Measurements from ENCODE around the gene TMEM45A.
"Not testable (repeated sequence)": the region's sequence is repeated elsewhere in the genome, so short reads cannot be mapped to it uniquely, and the experiment has no call there.

TMEM45A gene

GRCh38 chr3:100578646-100579045 lies 86.2 kb downstream of the TMEM45A start:
- no peak for DNase-seq

DNA sequence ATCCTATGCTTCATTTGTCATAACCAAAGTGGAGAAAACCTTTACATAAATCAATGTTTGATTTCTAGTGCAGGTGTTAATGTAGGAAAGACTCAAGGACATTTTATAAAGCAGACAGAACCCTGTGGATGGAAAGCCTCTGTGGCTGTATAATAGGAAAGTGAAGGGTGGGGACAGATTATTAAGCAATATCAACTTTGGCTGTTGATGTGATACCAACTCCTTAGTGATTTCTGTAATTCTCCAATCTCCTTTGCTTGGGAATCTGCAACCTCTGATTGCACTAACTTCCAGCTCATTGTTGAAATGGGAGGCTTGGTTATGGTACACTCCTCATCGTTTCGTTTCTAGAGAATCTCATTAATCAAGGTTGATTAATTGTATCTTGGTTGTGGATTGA lies 87.7 kb downstream of the TMEM45A start:
- no peak for DNase-seq

DNA sequence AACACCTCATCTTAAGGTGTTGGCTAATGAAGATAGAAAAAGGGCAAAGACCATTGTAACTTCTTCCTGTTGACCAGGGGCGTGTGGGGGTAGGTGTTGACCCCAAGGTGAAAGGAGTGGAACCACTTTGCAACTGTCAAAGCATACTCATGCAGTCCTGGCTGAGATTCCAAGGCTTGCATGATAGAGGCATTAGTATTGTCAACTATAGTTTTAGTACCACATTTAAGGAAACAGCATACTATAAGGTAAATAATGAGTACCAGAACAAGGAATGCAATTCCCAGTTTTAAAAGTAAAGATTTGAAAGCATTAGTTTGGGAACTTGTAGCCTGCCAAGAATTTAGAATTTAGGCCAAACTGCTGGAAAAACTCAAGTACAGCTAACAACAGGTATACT lies 89.2 kb downstream of the TMEM45A start:
- DNase-seq, result no peak

DNA sequence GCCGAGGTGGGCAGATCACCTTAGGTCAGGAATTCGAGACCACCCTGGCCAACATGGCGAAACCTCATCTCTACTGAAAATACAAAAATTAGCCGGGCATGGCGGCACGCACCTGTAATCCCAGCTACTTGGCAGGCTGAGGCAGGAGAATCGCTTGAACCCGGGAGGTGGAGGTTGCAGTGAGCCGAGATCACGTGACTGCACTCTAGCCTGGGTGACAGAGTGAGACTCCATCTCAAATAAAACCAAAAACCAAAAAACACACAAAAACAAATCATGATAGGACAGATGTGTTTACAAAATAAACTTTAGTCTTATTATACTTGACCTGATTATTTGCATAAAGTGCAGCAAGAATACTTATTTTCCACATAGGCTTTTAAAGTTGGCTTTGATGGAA lies 89.7 kb downstream of the TMEM45A start:
- DNase-seq, result not testable (repeated sequence)

DNA sequence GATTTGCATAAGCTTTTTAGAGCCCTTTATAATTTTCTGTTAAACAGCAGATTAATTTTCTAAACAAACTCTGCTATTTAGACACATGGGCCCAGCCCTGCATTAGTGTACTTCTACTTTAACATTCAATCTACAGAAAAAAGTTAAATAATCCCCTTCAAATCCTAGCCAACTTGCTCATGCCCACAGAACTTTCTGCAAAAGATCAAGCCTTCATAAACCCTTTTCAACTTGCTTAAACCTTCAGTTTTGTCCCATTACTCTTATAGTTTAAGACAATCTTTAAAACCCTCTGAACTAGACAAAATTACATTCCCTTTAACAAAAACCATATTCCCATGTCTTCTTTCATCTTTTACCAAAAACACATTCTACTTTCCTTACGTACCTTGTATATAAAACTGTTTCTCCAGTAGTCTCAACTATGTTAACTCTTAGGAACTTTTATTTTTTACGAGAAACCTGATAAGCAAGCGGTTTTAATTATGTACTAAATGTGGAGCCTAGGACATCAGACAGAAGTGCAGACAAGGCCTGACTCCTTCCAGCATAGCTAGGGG lies 91.8 kb downstream of the TMEM45A start:
- DNase-seq, result no peak

DNA sequence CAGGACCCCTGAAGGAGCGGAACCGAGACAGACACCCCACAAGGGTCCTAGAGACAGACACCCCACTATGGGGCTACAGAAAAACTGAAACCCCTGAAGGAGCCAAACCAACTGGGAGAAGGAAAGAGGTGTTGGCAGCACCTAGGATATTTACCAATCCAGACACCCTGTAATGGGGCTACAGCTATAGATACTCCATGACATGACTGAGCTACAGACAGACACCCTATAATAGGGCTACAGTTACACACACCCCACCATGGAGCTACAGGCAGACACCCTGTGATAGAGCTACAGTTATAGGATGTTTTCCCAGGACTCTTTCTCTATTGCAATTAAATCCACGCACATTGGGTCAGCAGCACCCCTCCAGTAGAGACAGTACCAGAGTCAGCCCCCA lies 94.4 kb downstream of the TMEM45A start:
- no peak for DNase-seq

- no peak for DNase-seq
Measured at GRCh38 chr3:100588251-100588650, 95.8 kb downstream of the TMEM45A start.

GRCh38 chr3:100590114-100590839 lies 97.9 kb downstream of the TMEM45A start:
- peak; percentile 4 for DNase-seq

- no peak for DNase-seq
Measured at GRCh38 chr3:100590840-100591147, 98.4 kb downstream of the TMEM45A start.

- DNase-seq, result no peak
Measured at GRCh38 chr3:100591411-100591810, 99.0 kb downstream of the TMEM45A start.

GRCh38 chr3:100600181-100601042 lies 108.0 kb downstream of the TMEM45A start:
- no peak for DNase-seq

DNA sequence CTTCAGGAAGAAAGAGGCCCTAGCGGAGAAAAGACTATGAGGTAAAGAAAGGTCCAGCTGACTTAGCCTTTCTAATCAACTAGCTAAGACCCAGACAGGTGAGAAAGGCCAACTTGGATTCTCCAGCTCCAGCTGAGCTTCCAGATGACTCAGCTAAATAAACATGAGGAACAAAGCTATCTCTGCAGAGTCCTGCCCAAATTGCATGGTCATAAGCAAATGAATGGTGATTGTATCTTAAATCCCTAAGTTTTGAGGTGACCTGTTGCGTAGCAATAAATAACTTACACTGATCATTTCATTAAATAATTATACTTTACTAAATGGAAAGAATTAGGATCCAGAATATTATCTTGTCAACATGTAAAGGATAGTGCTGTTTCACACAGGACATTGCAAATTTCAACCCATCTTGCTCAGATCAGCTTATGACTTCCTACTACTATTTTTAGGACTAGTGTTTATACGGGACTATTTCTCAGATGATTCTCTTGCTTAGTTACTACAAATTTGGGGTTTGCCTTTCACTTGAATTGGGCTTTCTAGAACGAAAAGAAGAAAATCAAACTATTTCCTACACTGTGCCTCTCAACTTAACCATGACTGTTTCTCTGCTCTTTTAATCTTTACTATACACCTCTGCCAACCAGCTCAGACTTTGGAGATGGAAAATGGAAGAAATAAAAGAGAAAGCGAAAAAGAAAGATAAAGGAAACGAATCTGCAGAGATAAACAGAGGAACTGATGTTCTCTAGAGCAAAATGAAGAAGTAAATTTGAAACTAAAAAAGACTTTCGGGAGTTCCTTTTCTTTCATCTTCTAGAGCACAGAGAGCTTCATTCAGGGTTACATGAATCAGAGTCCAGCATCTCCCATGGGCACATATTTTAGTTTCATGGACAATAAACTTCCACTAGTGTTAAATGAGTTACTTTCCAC lies 110.4 kb downstream of the TMEM45A start:
- peak; percentile 11 for DNase-seq

DNA sequence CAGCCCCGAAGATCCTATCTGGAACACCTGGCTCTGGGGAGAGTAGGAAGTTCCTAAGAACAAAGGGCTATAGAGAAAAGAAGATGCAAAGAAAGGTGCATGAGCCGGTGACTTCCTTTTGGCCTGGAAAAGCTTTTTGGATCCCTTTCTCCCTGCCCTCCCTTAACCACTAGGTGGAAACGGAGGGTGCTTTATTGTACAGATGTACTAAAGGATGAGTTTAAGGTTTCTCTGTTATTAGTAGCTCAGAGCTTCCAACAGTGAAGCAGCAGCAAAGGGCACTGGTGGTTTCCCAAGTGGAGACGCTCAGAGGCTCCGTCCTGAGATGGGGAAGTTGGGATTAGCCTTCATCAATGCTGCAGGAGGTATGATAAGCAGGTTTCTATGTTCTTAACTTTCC lies 111.0 kb downstream of the TMEM45A start:
- DNase-seq, result no peak

- DNase-seq, result no peak
Measured at GRCh38 chr3:100605358-100605757, 112.9 kb downstream of the TMEM45A start.

GRCh38 chr3:100606894-100607512 lies 114.6 kb downstream of the TMEM45A start:
- DNase-seq, result no peak

- DNase-seq, result no peak
Measured at GRCh38 chr3:100609305-100609704, 116.9 kb downstream of the TMEM45A start, which contains the start of gene ADGRG7. Gene ADGRG7, plus strand, starts transcription at chr3:100609601. Its CDS starts 256 bp downstream, at chr3:100609857.

DNA sequence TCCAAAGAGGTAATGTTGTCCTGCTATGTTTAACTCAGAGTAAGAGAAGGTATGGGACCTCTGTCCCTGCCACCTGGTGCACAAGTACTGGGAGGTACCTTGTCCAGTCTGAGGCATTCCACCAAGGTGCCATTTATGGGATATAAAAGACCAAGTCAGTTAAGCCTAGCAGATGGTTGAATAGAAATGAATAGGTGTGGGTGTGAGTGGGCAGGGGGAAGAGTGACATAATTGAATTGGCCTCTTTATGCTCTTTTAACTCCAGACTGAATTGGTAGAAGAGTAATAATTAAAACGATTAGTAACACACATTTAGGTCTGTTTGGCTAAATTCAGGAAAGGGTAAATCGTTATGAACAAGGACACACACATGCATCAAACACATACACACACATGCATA lies 117.5 kb downstream of the TMEM45A start:
- DNase-seq, result no peak

GRCh38 chr3:100611221-100611620 lies 118.8 kb downstream of the TMEM45A start:
- DNase-seq, result no peak

DNA sequence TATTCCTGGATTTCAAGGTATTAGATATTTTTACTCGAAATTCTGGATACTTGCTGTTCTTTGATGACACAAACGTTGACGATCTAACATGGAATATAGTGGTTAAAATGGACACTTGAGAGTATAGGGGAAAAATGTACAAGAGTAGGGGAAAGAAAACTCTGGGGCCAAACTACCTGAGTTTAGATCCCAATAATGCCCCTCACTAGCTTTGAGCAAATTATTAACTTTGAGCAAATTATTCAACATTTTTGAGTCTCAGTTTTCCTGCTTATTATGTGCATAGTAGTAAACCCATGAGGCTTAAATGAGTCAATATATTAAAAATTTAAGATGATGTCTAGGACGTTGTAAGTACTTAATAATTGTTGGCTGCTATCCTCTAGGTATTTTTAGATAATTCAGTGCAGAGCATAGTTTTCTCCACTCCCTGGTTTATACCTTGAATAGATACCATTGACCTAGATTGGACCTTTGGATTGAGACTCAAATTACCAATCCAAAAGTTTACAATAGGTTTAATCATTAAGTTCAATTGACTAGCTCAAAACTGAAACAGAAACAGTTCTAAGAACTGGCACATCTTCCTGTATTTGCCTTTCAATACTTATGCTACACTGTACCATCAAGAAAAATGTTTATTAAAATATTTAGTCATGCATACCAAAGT lies 121.4 kb downstream of the TMEM45A start:
- DNase-seq, result no peak

DNA sequence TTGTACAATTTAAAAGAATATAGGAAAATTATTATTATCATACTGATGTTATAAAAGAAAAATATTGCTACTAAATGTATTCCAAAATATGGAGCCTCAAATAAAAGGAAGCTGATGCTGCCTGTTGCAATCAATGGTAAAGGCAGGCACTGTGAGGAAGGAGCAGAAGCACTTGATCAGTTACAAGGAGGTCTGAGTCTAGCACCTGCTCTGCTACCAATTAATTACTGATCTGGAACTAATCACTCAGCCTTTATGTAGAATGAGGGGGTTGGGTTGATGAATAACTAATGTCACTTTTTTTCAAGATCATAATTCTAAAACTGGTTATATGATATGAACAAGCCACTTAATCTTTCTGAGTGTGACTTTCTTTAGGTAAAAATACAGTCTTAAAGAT lies 122.5 kb downstream of the TMEM45A start:
- DNase-seq, result no peak

DNA sequence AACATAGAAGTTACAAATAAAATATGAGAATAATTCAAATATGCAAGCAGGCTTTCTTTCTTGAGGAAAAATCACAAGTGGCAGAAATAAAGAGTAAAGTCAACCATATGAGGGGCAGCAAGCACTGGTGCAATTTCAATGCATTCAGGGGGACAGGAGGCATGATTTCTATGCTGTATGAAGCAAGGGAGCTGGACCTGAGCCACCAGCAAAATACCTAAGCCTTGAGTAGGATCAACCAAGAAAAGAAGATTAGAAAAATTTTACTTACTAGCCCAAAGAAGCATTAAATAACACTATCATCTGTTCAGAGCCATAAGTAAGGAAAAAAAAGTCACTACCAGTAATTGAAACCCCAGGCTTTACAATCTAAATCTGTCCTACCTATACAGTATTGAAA lies 123.3 kb downstream of the TMEM45A start:
- no peak for DNase-seq

DNA sequence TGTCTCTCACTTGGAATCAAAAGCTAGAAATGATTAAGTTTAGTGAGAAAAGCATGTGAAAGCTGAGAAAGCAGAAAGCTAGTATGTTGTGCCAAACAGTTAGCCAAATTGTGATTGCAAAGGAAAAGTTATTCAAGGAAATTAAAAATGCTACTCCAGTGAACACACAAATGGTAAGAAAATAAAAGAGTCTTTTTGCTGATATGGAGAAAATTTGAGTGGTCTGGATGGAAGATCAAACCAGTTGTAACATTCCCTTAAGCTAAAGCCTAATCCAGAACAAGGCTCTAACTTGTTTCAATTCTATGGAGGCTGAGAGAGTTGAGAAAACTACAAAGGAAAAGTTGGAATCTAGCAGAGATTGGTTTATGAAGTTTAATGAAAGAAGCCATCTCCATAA lies 128.8 kb downstream of the TMEM45A start:
- no peak for DNase-seq

Data from GF-D8 (cell line).